Stimulated activated CD4-positive, alpha-beta T cell treated with anti-CD3 and anti-CD28 coated beads, Interleukin-4, amount 100 ng/mL, for 24 hours (primary cell): ENCODE measurements around the gene LRRC8E.

ENCODE experiments used
- DNase-seq: peaks from one replicate; pipeline ENCODE4 v3.0.0-alpha.2; 2020

Gene LRRC8E

GRCh38 chr19:7868671-7869452 is 19.4 kb upstream of the LRRC8E start:
- DNase-seq, result peak; percentile 77

GRCh38 chr19:7869453-7869909 is 18.8 kb upstream of the LRRC8E start:
- DNase-seq, result peak; percentile 78

GRCh38 chr19:7869910-7870511 is 18.3 kb upstream of the LRRC8E start:
- DNase-seq, result peak; percentile 54

GRCh38 chr19:7870571-7871436 is 17.5 kb upstream of the LRRC8E start:
- peak; percentile 40 for DNase-seq

GRCh38 chr19:7871437-7872305 is 16.6 kb upstream of the LRRC8E start:
- peak; percentile 77 for DNase-seq

GRCh38 chr19:7872306-7873204 is 15.8 kb upstream of the LRRC8E start:
- DNase-seq, result no peak

GRCh38 chr19:7873304-7874075 is 14.8 kb upstream of the LRRC8E start:
- DNase-seq, result no peak

GRCh38 chr19:7874076-7874896 is 14.0 kb upstream of the LRRC8E start, which contains the start of gene PRR36:
PRR36 (minus strand) TSS chr19:7874390; CDS start chr19:7873689, 701 bp downstream.
- no peak for DNase-seq

GRCh38 chr19:7874897-7875273 is 13.4 kb upstream of the LRRC8E start:
- no peak for DNase-seq

GRCh38 chr19:7877249-7877836 is 11.0 kb upstream of the LRRC8E start:
- no peak for DNase-seq

GRCh38 chr19:7879111-7879807 is 9.1 kb upstream of the LRRC8E start:
- DNase-seq, result no peak

GRCh38 chr19:7879836-7880235 is 8.5 kb upstream of the LRRC8E start:
- DNase-seq, result no peak

- DNase-seq, result no peak
Observed at GRCh38 chr19:7881910-7882309, 6.4 kb upstream of the LRRC8E start.

- DNase-seq, result no peak
Observed at GRCh38 chr19:7883105-7883504, 5.2 kb upstream of the LRRC8E start.

- no peak for DNase-seq
Observed at GRCh38 chr19:7883796-7884570, 4.3 kb upstream of the LRRC8E start.

GRCh38 chr19:7885818-7886217 is 2.5 kb upstream of the LRRC8E start:
- DNase-seq, result no peak

- DNase-seq, result no peak
Observed at GRCh38 chr19:7887408-7888144, 734 bp upstream of the LRRC8E start.
